IMR-90 (cell line): ENCODE data around the gene PHKB. TPM values are rescaled to one million over a fixed set of nuclear protein-coding genes. Genes with fewer than 3 reads are reported as not detected.

Experiments
- ATAC-seq: fragments of 200-7000 bp; cut with Tn5 transposase; 2 replicates; pipeline ENCODE4 v1.9.1; 2020; ENCODE audit warnings: low read depth, mild to moderate bottlenecking, moderate library complexity
- BruUV-seq: library from RNA; stranded (reverse); fragments of 400-500 nt; replicated peaks from 2 replicates; lab custom pipeline; 2021; lab: Mats Ljungman, UMichigan
- CTCF ChIA-PET: fragments of 300-600 bp; formaldehyde crosslinking; extraction: SDS; loops from one replicate; lab custom pipeline; 2021; ENCODE audit warnings: antibody characterized with exemption; lab: Yijun Ruan, JAX
- POLR2A ChIA-PET: fragments of 300-600 bp; sonication (Branson Sonifier 250); formaldehyde crosslinking; loops from one replicate; lab custom pipeline; 2022; ENCODE audit warnings: antibody characterized with exemption; ENCODE audit not compliant: unreplicated experiment; lab: Charles Lee
- DNase-seq: peaks from one replicate; pipeline ENCODE4 v3.0.0; 2013
- H2AFZ ChIP-seq: replicated peaks from 2 replicates; pipeline ENCODE3; 2013; ENCODE audit warnings: low read length, mild to moderate bottlenecking; ENCODE audit not compliant: poor library complexity
- H2AK5ac ChIP-seq: 2 replicates; pipeline ENCODE4 v1.6.1; 2013; ENCODE audit warnings: low read depth, low read length, inconsistent platforms
- H2AK9ac ChIP-seq: replicated peaks from 2 replicates; pipeline ENCODE3; 2013; ENCODE audit warnings: mild to moderate bottlenecking, low read depth, low read length, moderate library complexity; ENCODE audit not compliant: poor library complexity
- H2BK120ac ChIP-seq: 2 replicates; pipeline ENCODE4 v1.6.1; 2013; ENCODE audit warnings: low read depth, low read length, inconsistent platforms
- H2BK15ac ChIP-seq: 3 replicates; pipeline ENCODE4 v1.6.1; 2013; ENCODE audit warnings: low read depth, low read length, inconsistent platforms
- H2BK20ac ChIP-seq: 2 replicates; pipeline ENCODE4 v1.6.1; 2013; ENCODE audit warnings: low read depth, mild to moderate bottlenecking, inconsistent platforms, low read length, moderate library complexity
- H2BK5ac ChIP-seq: 2 replicates; pipeline ENCODE4 v1.6.1; 2013; ENCODE audit warnings: mild to moderate bottlenecking, low read depth, low read length, inconsistent platforms; ENCODE audit not compliant: poor library complexity, severe bottlenecking
- H3K14ac ChIP-seq: replicated peaks from 2 replicates; pipeline ENCODE4 v1.6.1; 2013; ENCODE audit warnings: low read depth, low read length, inconsistent platforms
- H3K18ac ChIP-seq: 2 replicates; pipeline ENCODE4 v1.6.1; 2013; ENCODE audit warnings: low read depth, low read length, control low read depth
- H3K23ac ChIP-seq: 2 replicates; pipeline ENCODE4 v1.6.1; 2013; ENCODE audit warnings: low read depth, low read length, inconsistent platforms
- H3K27ac ChIP-seq: 2 replicates; pipeline ENCODE4 v1.5.1; 2013; ENCODE audit warnings: mild to moderate bottlenecking, control low read depth, low read length; ENCODE audit not compliant: insufficient read depth
- H3K27me3 ChIP-seq: 2 replicates; pipeline ENCODE4 v1.6.1; 2013; ENCODE audit warnings: low read length; ENCODE audit not compliant: control insufficient read depth, insufficient read depth
- H3K36me3 ChIP-seq: 2 replicates; pipeline ENCODE4 v1.6.1; 2013; ENCODE audit warnings: low read length, mixed read lengths; ENCODE audit not compliant: control insufficient read depth, insufficient read depth
- H3K4ac ChIP-seq: 2 replicates; pipeline ENCODE4 v1.6.1; 2013; ENCODE audit warnings: low read depth, low read length, inconsistent platforms
- H3K4me1 ChIP-seq: 2 replicates; pipeline ENCODE4 v1.6.1; 2013; ENCODE audit warnings: low read length, mixed read lengths; ENCODE audit not compliant: control insufficient read depth, insufficient read depth
- H3K4me2 ChIP-seq: 2 replicates; pipeline ENCODE4 v1.6.1; 2013; ENCODE audit warnings: low read depth, mild to moderate bottlenecking, control low read depth, low read length, moderate library complexity
- H3K4me3 ChIP-seq: 2 replicates; pipeline ENCODE4 v1.5.1; 2013; ENCODE audit warnings: low read depth, mild to moderate bottlenecking, control low read depth, low read length, moderate library complexity; ENCODE audit not compliant: insufficient read depth
- H3K56ac ChIP-seq: 2 replicates; pipeline ENCODE4 v1.6.1; 2013; ENCODE audit warnings: low read length, inconsistent platforms; ENCODE audit not compliant: insufficient read depth; ENCODE audit errors: extremely low read depth
- H3K79me1 ChIP-seq, 2 experiments: 2 replicates each; pipeline ENCODE4 v1.6.1; 2013; ENCODE audit warnings: low read length in 2 of 2, inconsistent platforms in 1 of 2, low read depth in 1 of 2
- H3K9ac ChIP-seq: 2 replicates; pipeline ENCODE4 v1.6.1; 2013; ENCODE audit warnings: low read depth, low read length, control low read depth
- H3K9me1 ChIP-seq: 2 replicates; pipeline ENCODE4 v1.6.1; 2013; ENCODE audit warnings: low read length, inconsistent platforms; ENCODE audit not compliant: insufficient read depth
- H3K9me3 ChIP-seq: 2 replicates; pipeline ENCODE4 v1.6.1; 2013; ENCODE audit warnings: low read length; ENCODE audit not compliant: control insufficient read depth, insufficient read depth
- H4K20me1 ChIP-seq: 2 replicates; pipeline ENCODE4 v1.6.1; 2013; ENCODE audit warnings: low read length, inconsistent platforms; ENCODE audit not compliant: insufficient read depth
- H4K5ac ChIP-seq: 2 replicates; pipeline ENCODE4 v1.6.1; 2013; ENCODE audit warnings: mild to moderate bottlenecking, low read depth, low read length, control low read depth
- H4K8ac ChIP-seq, 2 experiments: 2 replicates each; pipeline ENCODE4 v1.6.1; 2013; ENCODE audit warnings: low read depth in 2 of 2, low read length in 2 of 2, control low read depth in 1 of 2, inconsistent platforms in 1 of 2
- H4K91ac ChIP-seq: 2 replicates; pipeline ENCODE4 v1.6.1; 2013; ENCODE audit warnings: low read depth, low read length, inconsistent platforms; ENCODE audit not compliant: insufficient read depth
- BHLHE40 ChIP-seq: fragments of 150-350 bp; IDR thresholded peaks from 2 replicates; pipeline ENCODE4 v1.6.1; 2016; ENCODE audit warnings: mild to moderate bottlenecking, low read depth, low read length
- FOS ChIP-seq: fragments of 150-350 bp; IDR thresholded peaks from 2 replicates; pipeline ENCODE4 v1.6.1; 2016; ENCODE audit warnings: low read depth, low read length
- MXI1 ChIP-seq: IDR thresholded peaks from 2 replicates; pipeline ENCODE4 v1.6.1; 2012; ENCODE audit warnings: low read depth, mild to moderate bottlenecking, low read length, moderate library complexity, borderline replicate concordance
- NFE2L2 ChIP-seq: fragments of 150-350 bp; IDR thresholded peaks from 2 replicates; pipeline ENCODE4 v1.6.1; 2016; ENCODE audit warnings: low read depth, mild to moderate bottlenecking, low read length
- RAD21 ChIP-seq: IDR thresholded peaks from 2 replicates; pipeline ENCODE4 v1.6.1; 2012; ENCODE audit warnings: low read length, improper control_type of control experiment
- SMC3 ChIP-seq: fragments of 150-350 bp; IDR thresholded peaks from 2 replicates; pipeline ENCODE4 v1.6.1; 2016; ENCODE audit warnings: low read depth, mild to moderate bottlenecking, antibody characterized with exemption, low read length, moderate library complexity
- WGBS, 2 experiments: methylation state at CpG; one replicate each; pipeline versions ENCODE4 v1.1.5 to v1.1.7; 2013; ENCODE audit warnings: missing lambda C conversion rate in 2 of 2; ENCODE audit not compliant: insufficient read length in 1 of 2; ENCODE audit errors: extremely low coverage in 2 of 2; 5-methylcytosine and 5-hydroxymethylcytosine counted together
- dilution Hi-C: fragments of 300-500 bp; cut with HindIII; formaldehyde crosslinking; loops from one replicate; pipeline ENCODE4 v1.14.3; 2018; ENCODE audit warnings: low sequenced_read_pairs; ENCODE audit not compliant: unreplicated experiment
- in situ Hi-C: fragments of 300-500 bp; cut with MboI; formaldehyde crosslinking; loops from 3 replicates; pipeline ENCODE4 v1.14.3; 2019; ENCODE audit warnings: low sequenced_read_pairs, inconsistent platforms, mixed read lengths
- intact Hi-C: fragments of 100-400 bp; cut with micrococcal nuclease; formaldehyde crosslinking; loops from 2 replicates; pipeline ENCODE4 v1.10.0; 2022
- polyA plus RNA-seq, 3 experiments: library from polyadenylated mRNA; depleted of rRNA; stranded (reverse); fragments of >200 nt; gene quantifications; 2 replicates each; pipeline ENCODE4 v1.2.3, GENCODE V29; 2012; ENCODE audit warnings: low replicate concordance in 1 of 3
- total RNA-seq: library from RNA; depleted of rRNA; stranded (reverse); fragments of >200 nt; gene quantifications from 2 replicates; pipeline ENCODE4 v1.2.3, GENCODE V29; 2012
- TF ChIP-seq, protein P1 (sequence below): fragments of 150-350 bp; IDR thresholded peaks from 2 replicates; pipeline ENCODE4 v1.6.1; 2016; ENCODE audit warnings: low read depth, mild to moderate bottlenecking, low read length, moderate library complexity, borderline replicate concordance
- TF ChIP-seq, protein P2 (sequence below): conservative IDR thresholded peaks from 2 replicates; pipeline ENCODE4 v1.5.1; 2012; ENCODE audit warnings: mild to moderate bottlenecking, low read depth, low read length, improper control_type of control experiment

The PHKB gene
- total and polyA plus RNA-seq, 2 of the 4 experiments (the other 2 are of a cell fraction) = 24.2 to 58.6 TPM

DNA sequence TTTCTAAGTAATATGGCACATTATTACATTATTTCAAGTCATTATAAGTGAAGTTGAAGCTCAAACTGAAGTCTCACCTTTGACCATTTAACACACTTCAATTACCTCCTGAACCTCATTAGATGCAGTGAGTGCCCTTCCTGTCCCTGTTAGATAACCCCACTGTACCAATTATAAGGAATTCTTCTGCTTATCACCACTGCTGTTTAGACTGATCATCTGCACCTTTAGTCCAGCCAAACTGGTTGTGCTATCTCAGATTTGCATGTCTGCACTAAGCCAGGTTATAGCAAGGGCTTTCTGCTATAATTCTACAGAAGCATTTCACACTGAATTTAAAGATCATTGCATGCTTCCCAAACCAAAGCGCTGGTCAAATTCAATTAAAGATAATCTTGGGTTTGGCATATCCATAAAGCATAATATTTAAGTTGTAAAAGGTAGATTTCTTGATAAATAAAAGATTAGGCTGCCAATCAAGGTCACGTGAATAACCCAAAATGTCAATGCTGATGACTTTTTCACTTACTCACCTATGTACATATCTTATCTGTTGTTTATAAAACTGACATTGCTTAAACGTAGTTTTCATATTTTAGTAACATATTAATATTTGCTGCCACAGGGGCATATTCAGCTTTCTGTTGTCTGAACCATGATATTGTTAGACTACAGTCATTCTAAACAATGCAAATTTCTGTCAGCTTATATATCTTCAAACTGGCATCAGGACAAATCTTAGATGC lies 12.1 kb upstream of the PHKB start (continued):
- TF ChIP-seq, protein P1, sequence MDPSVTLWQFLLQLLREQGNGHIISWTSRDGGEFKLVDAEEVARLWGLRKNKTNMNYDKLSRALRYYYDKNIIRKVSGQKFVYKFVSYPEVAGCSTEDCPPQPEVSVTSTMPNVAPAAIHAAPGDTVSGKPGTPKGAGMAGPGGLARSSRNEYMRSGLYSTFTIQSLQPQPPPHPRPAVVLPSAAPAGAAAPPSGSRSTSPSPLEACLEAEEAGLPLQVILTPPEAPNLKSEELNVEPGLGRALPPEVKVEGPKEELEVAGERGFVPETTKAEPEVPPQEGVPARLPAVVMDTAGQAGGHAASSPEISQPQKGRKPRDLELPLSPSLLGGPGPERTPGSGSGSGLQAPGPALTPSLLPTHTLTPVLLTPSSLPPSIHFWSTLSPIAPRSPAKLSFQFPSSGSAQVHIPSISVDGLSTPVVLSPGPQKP = no peak

DNA sequence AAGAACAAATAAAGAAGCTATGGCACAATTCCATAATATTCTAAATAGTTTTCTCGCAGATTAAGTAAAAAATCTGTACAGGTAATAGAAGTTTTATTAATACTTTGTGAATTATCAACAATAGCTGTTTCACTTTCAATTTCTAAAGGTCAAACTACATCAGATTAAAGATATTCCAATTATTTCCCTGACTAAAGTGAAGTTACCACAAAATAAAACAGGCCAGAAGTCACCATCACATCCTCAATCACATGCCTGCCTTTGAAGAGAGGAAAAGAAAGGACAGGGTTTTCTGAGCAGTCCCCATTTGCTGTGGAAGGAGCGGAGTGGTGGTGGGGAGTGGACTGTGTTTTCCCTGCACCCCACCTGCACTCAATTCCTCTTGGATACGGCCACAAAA lies 11.3 kb upstream of the PHKB start:
- ATAC-seq (no peak), DNase-seq (no peak)
- H2AFZ ChIP-seq = no peak overlapping the region
- no peak overlapping the region for H3K4me2 ChIP-seq
- peaks cover 2% of the 10 kb centered on the region for H3K4me1 ChIP-seq
- H3K14ac ChIP-seq = no peak overlapping the region
- CTCF ChIA-PET = interaction anchor here (0.6 to 1.2 kb wide), 3 partner anchors 15 to 412 kb away, joined by 3 read pairs; no protein-coding TSS in a partner anchor
- no peak overlapping the region for H2BK120ac ChIP-seq
- H3K9ac ChIP-seq = no peak overlapping the region
- no peak overlapping the region for H2BK5ac ChIP-seq
- TF ChIP-seq FOS = no peak
- no peak for TF ChIP-seq SMC3
- no peak for TF ChIP-seq MXI1
- TF ChIP-seq BHLHE40 = no peak
- no peak for TF ChIP-seq RAD21
- TF ChIP-seq NFE2L2 = no peak
- TF ChIP-seq, protein P2, sequence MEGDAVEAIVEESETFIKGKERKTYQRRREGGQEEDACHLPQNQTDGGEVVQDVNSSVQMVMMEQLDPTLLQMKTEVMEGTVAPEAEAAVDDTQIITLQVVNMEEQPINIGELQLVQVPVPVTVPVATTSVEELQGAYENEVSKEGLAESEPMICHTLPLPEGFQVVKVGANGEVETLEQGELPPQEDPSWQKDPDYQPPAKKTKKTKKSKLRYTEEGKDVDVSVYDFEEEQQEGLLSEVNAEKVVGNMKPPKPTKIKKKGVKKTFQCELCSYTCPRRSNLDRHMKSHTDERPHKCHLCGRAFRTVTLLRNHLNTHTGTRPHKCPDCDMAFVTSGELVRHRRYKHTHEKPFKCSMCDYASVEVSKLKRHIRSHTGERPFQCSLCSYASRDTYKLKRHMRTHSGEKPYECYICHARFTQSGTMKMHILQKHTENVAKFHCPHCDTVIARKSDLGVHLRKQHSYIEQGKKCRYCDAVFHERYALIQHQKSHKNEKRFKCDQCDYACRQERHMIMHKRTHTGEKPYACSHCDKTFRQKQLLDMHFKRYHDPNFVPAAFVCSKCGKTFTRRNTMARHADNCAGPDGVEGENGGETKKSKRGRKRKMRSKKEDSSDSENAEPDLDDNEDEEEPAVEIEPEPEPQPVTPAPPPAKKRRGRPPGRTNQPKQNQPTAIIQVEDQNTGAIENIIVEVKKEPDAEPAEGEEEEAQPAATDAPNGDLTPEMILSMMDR = no peak
- TF ChIP-seq, protein P1 = no peak
- no peak overlapping the region for H2BK20ac ChIP-seq
- H3K27ac ChIP-seq = no peak overlapping the region
- no peak overlapping the region for H2BK15ac ChIP-seq
- dilution Hi-C loops (no loop called here), intact Hi-C loops (loop anchor here (5.0 kb wide), 1 partner anchor 307 kb away; the partner anchor contains the start of gene NETO2), in situ Hi-C loops (loop anchor here (25.0 kb wide), 1 partner anchor 713 kb away; the partner anchor contains the start of gene ABCC12)
- no peak overlapping the region for H2AK9ac ChIP-seq
- H4K8ac ChIP-seq = no peak overlapping the region
- H3K4me3 ChIP-seq = no peak overlapping the region
- H3K79me1 ChIP-seq = peaks cover 6 to 7% of the 10 kb centered on the region in 2 experiments; a peak in 3 of 4 replicates
- no peak overlapping the region for H3K4ac ChIP-seq
- no peaks in the 10 kb centered on the region for H4K20me1 ChIP-seq
- H3K18ac ChIP-seq = no peak overlapping the region
- H4K5ac ChIP-seq = no peak overlapping the region
- POLR2A ChIA-PET = no interaction called here
- H3K9me1 ChIP-seq = peaks cover 3% of the 10 kb centered on the region; the same call in 1 of the 2 replicates
- H3K9me3 ChIP-seq = no peaks in the 10 kb centered on the region
- H4K91ac ChIP-seq = no peak overlapping the region
- WGBS, 2 experiments = no CpG with 5 or more reads among the region's 3 CpGs
- peak overlapping the region; percentile 26; the same call in 1 of the 2 replicates for H3K23ac ChIP-seq
- no TSS peak for BruUV-seq
- H3K56ac ChIP-seq = no peak overlapping the region
- H2AK5ac ChIP-seq = no peak overlapping the region
- H3K36me3 ChIP-seq = peaks cover 10% of the 10 kb centered on the region
- no peaks in the 10 kb centered on the region for H3K27me3 ChIP-seq
